Measurements from ENCODE around the gene WFDC8.

DNA sequence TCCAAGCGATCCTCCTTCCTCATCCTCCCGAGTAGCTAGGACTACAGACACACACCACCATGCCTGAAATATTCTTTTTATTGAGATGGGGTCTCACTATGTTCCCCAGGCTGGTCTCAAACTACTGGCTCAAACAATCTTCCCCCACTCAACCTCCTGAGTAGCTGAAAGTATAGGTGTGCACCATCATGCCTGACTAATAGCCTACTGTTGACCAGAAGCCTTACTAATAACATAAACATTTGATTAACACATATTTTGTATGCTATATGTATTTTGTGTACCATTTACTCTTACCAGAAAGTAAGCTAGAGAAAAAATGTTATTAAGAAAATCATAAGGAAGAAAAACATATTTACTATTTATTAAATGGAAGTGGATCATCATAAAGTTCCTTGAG is 38.5 kb upstream of the WFDC8 start:
- TF ChIP-seq, protein P1, sequence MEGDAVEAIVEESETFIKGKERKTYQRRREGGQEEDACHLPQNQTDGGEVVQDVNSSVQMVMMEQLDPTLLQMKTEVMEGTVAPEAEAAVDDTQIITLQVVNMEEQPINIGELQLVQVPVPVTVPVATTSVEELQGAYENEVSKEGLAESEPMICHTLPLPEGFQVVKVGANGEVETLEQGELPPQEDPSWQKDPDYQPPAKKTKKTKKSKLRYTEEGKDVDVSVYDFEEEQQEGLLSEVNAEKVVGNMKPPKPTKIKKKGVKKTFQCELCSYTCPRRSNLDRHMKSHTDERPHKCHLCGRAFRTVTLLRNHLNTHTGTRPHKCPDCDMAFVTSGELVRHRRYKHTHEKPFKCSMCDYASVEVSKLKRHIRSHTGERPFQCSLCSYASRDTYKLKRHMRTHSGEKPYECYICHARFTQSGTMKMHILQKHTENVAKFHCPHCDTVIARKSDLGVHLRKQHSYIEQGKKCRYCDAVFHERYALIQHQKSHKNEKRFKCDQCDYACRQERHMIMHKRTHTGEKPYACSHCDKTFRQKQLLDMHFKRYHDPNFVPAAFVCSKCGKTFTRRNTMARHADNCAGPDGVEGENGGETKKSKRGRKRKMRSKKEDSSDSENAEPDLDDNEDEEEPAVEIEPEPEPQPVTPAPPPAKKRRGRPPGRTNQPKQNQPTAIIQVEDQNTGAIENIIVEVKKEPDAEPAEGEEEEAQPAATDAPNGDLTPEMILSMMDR (conservative IDR thresholded peaks at IDR 0.05 in 1 of 2, IDR thresholded peaks at IDR 0.05 in 1 of 2; ENCODE audit: low read depth in 1 of 2, low read length in 2 of 2) = no peak
- TF ChIP-seq EZH2 (IDR thresholded peaks at IDR 0.05; ENCODE audit: low read length, missing control alignments) = no peak

All from fibroblast of lung (primary cell).